ENCODE data around the gene SHC2. TPM values are rescaled to one million over a fixed set of nuclear protein-coding genes. Genes with fewer than 3 reads are reported as not detected.

The SHC2 gene
- total and polyA plus RNA-seq, 12 donors = 1.2 to 196 (median 41.1) TPM

DNA sequence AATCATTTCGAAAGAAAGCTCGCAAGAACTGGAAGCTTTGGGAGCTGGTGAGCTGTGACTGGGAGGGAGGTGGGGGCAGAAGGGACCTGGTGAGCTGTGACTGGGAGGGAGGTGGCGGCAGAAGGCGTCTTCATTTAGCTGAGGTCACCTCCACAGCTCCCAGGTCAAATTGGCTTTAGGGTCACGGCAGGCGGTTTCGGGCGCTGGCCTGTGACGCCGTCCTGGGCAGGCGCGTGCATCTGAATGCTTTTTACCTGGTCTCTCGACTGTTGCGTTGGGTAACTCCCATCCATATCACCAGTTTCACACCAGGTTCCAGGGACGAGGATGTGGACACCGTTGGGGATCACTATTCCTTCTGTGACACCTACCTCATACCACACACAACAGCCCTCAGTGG is 81.0 kb downstream of the SHC2 start:
- DNase-seq = no peak
- no peak overlapping the region for H3K4me3 ChIP-seq
- intact Hi-C loops (cut with DNase I) = no loop called here
- no peaks in the 10 kb centered on the region for H3K36me3 ChIP-seq (replicated peaks in 1 of 2)
- no peak overlapping the region for H3K27ac ChIP-seq
- H3K9me3 ChIP-seq (replicated peaks in 1 of 3) = no peaks in the 10 kb centered on the region
- peaks cover 7% of the 10 kb centered on the region for H3K27me3 ChIP-seq
- TF ChIP-seq, protein P1, sequence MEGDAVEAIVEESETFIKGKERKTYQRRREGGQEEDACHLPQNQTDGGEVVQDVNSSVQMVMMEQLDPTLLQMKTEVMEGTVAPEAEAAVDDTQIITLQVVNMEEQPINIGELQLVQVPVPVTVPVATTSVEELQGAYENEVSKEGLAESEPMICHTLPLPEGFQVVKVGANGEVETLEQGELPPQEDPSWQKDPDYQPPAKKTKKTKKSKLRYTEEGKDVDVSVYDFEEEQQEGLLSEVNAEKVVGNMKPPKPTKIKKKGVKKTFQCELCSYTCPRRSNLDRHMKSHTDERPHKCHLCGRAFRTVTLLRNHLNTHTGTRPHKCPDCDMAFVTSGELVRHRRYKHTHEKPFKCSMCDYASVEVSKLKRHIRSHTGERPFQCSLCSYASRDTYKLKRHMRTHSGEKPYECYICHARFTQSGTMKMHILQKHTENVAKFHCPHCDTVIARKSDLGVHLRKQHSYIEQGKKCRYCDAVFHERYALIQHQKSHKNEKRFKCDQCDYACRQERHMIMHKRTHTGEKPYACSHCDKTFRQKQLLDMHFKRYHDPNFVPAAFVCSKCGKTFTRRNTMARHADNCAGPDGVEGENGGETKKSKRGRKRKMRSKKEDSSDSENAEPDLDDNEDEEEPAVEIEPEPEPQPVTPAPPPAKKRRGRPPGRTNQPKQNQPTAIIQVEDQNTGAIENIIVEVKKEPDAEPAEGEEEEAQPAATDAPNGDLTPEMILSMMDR (IDR thresholded peaks at IDR 0.05) = no peak
- no peak for TF ChIP-seq POLR2A (IDR thresholded peaks at IDR 0.05)
- no peaks in the 10 kb centered on the region for H3K4me1 ChIP-seq (replicated peaks in 1 of 2)
- WGBS, 4 donors = 84 to 91% (median 88%) methylated on average over 16 of the region's 16 CpGs

DNA sequence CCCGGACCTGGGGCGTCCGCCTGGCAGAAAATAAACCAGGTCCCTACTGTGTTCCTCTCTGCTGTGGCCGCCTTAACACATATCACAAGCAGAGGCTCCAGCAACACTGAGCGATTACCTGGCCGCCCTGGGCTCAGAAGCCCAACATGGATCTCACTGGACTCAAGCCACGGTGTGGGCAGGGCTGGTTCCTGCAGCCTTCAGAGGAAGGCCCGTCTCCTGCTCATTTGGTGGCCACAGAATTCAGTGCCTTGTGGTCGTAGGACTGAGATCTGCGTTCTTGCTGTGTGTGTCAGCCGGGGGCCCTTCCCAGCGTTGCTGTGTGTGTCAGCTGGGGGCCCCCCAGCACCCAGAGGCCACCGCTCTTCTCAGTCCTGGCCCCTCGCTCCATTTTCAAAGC is 82.1 kb downstream of the SHC2 start:
- Histone ChIP-seq H3K36me3 (replicated peaks in 1 of 2) (no peaks in the 10 kb centered on the region), H3K4me3 (no peak overlapping the region), H3K9me3 (replicated peaks in 1 of 3) (no peaks in the 10 kb centered on the region), H3K4me1 (replicated peaks in 1 of 2) (no peaks in the 10 kb centered on the region), H3K27ac (no peak overlapping the region), H3K27me3 (peaks cover 6% of the 10 kb centered on the region)
- WGBS, 4 donors = 83 to 93% (median 88%) methylated on average over 8 to 14 of the region's 14 CpGs
- TF ChIP-seq, protein P1 (IDR thresholded peaks at IDR 0.05) = no peak
- no peak for TF ChIP-seq POLR2A (IDR thresholded peaks at IDR 0.05)
- DNase-seq = no peak
- intact Hi-C loops (cut with DNase I) = no loop called here

DNA sequence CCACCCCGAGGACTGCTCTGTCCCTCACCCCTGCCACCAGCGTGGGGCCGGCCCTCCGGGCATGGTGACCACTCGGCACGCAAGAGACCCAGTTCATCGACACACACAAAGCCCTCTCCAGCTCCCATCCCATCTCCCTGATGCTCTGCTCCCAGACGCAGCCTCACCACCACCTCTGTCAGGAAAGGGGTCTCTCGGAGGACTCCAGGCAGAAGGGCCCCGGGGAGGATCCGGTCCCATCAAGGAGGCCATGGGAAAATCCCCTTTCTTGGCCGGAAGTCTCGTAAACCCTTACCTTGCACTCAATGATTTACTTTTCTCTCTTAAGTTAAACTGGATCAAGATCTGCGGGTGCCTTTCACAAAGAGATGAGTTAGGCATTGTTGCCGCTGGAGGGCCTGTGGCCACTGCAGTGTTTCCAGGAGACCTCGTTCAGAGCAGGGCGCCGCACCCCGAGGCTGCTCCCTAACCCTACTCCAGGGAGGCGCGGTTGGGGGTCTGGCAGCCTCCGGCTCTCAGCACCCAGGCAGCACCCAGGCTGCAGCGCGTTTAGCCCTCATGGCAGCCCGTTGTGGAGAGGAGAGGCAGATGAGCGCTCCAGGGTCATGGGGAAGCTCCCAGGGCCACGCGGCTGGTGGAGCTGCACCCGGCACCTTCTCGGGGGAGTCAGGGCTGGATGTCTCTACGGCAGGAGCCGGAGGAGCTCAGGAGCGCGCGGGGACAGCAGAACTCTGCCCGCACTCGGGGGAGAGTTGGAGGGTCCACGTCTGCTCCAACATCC is 82.8 kb downstream of the SHC2 start:
- Histone ChIP-seq H3K27ac (no peak overlapping the region), H3K36me3 (replicated peaks in 1 of 2) (no peaks in the 10 kb centered on the region), H3K4me3 (no peak overlapping the region), H3K9me3 (replicated peaks in 1 of 3) (no peaks in the 10 kb centered on the region), H3K4me1 (replicated peaks in 1 of 2) (no peaks in the 10 kb centered on the region), H3K27me3 (peaks cover 4% of the 10 kb centered on the region)
- WGBS, 4 donors = 55 to 76% (median 67%) methylated on average over 14 to 38 of the region's 38 CpGs
- intact Hi-C loops (cut with DNase I) = no loop called here
- no peak for DNase-seq
- TF ChIP-seq, protein P1 (IDR thresholded peaks at IDR 0.05) = no peak
- TF ChIP-seq POLR2A (IDR thresholded peaks at IDR 0.05) = no peak

DNA sequence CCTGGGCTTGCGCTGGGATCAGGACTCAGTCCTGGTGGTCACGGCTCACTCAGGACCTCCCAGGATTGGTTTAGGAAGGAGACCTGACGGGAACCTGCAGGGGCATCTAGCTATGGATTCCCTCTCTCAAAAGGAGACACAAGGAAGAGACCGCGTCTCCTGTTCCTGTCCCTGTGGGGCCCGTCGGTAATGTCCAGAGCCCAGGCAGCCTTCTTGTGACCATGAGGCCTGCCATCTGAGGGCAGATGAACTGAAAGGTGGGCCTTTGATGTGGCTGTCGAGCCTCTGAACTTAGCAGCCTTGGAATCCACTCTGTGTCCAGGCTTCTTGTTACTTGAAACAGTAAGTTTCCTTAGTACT is 84.7 kb downstream of the SHC2 start:
- H3K27ac ChIP-seq = no peak overlapping the region
- intact Hi-C loops (cut with DNase I) = no loop called here
- DNase-seq = no peak

More for the DNA sequence above, 84.7 kb downstream of the SHC2 start:
- no peaks in the 10 kb centered on the region for H3K36me3 ChIP-seq (replicated peaks in 1 of 2)
- no peaks in the 10 kb centered on the region for H3K4me1 ChIP-seq (replicated peaks in 1 of 2)
- no peak for TF ChIP-seq POLR2A (IDR thresholded peaks at IDR 0.05)
- TF ChIP-seq, protein P1 (IDR thresholded peaks at IDR 0.05) = no peak
- WGBS, 4 donors = 83 to 93% (median 90%) methylated on average over 6 to 8 of the region's 8 CpGs
- peaks cover 4% of the 10 kb centered on the region for H3K27me3 ChIP-seq
- no peaks in the 10 kb centered on the region for H3K9me3 ChIP-seq (replicated peaks in 1 of 3)
- no peak overlapping the region for H3K4me3 ChIP-seq

All from adrenal gland (tissue), 12 donors.